Measurements from ENCODE around the gene ARFRP1.

ARFRP1 gene

GRCh38 chr20:63743210-63743970 is 35.6 kb upstream of the ARFRP1 start:
- DNase-seq (ENCODE audit: low read depth in 2 of 2): no peak

DNA sequence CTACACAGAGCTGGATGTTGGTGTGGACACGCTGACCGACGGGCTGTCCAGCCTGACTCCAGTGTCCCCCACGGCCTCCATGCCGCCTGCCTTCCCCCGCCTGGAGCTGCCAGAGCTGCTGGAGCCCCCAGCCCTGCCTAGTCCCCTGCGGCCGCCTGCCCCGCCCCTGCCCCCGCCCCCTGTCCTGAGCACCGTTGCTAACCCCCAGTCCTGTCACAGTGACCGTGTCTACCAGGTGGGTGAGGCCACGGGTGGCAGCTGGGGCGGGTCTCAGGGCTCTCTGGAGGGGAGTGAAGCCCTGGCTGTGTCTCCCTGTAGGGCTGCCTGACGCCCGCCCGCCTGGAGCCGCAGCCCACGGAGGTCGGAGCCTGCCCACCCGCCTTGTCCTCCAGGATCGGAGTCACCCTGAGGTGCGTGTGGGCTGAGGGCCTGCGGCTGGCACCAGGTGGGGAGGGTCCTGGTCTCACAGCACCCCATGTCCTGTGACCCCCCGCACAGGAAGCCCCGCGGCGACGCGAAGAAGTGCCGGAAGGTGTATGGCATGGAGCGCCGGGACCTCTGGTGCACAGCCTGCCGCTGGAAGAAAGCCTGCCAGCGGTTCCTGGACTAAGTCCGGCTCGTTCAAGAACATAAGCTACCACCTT is 34.7 kb upstream of the ARFRP1 start:
- DNase-seq (ENCODE audit: low read depth in 2 of 2): no peak

DNA sequence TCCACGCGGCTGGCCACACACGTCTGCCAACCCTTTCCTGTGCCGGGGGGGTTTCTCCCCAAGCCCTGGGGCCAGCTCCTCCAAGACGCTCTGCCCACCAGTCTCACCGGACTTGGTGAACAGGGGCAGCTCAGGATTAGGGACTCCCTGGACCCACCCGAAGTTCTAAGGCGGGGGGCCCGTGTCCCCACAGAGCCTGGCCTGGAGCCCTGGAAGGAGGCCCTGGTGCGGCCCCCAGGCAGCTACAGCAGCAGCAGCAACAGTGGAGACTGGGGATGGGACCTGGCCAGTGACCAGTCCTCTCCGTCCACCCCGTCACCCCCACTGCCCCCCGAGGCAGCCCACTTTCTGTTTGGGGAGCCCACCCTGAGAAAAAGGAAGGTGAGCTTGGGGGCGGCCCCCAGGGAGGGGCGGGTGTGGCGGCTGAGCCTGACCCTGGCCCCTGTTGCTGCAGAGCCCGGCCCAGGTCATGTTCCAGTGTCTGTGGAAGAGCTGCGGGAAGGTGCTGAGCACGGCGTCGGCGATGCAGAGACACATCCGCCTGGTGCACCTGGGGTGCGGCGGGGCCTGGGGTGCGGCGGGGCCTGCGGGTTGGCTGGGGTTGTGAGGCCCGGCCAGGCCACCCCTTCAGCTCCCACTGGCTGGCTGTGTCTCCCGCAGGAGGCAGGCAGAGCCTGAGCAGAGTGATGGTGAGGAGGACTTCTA is 34.1 kb upstream of the ARFRP1 start:
- no peak for DNase-seq (ENCODE audit: low read depth in 2 of 2)

DNA sequence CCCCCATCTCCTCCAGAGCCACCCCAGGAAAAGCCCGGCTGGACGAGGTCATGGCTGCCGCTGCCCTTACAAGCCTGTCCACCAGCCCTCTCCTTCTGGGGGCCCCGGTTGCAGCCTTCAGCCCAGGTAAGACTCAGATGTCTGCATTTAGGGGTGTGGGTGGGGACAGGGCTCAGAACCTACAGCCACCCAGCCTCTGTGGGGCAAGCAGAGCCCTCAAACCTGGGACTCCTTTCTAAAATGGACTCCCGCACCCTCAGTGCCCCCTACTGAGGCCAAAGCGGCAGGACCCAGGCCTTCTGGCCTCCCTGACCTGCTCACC is 33.5 kb upstream of the ARFRP1 start:
- no peak for DNase-seq (ENCODE audit: low read depth in 2 of 2)

- DNase-seq (ENCODE audit: low read depth in 2 of 2): no peak
Measured at GRCh38 chr20:63740627-63741353, 33.0 kb upstream of the ARFRP1 start.

- no peak for DNase-seq (ENCODE audit: low read depth in 2 of 2)
Measured at GRCh38 chr20:63740070-63740626, 32.4 kb upstream of the ARFRP1 start.

- DNase-seq (ENCODE audit: low read depth in 2 of 2): peak in 1 of 2 experiments; percentile 56
Measured at GRCh38 chr20:63739130-63740069, 31.6 kb upstream of the ARFRP1 start, which contains the start of gene SLC2A4RG. TSS of gene SLC2A4RG (plus strand) at chr20:63739776. CDS start at chr20:63739913, 137 bp downstream.

GRCh38 chr20:63738687-63739129 is 30.9 kb upstream of the ARFRP1 start:
- DNase-seq (ENCODE audit: low read depth in 2 of 2): no peak

GRCh38 chr20:63737945-63738686 is 30.3 kb upstream of the ARFRP1 start:
- DNase-seq (ENCODE audit: low read depth in 2 of 2): no peak

GRCh38 chr20:63737695-63737944 is 29.8 kb upstream of the ARFRP1 start:
- DNase-seq (ENCODE audit: low read depth in 2 of 2): no peak

DNA sequence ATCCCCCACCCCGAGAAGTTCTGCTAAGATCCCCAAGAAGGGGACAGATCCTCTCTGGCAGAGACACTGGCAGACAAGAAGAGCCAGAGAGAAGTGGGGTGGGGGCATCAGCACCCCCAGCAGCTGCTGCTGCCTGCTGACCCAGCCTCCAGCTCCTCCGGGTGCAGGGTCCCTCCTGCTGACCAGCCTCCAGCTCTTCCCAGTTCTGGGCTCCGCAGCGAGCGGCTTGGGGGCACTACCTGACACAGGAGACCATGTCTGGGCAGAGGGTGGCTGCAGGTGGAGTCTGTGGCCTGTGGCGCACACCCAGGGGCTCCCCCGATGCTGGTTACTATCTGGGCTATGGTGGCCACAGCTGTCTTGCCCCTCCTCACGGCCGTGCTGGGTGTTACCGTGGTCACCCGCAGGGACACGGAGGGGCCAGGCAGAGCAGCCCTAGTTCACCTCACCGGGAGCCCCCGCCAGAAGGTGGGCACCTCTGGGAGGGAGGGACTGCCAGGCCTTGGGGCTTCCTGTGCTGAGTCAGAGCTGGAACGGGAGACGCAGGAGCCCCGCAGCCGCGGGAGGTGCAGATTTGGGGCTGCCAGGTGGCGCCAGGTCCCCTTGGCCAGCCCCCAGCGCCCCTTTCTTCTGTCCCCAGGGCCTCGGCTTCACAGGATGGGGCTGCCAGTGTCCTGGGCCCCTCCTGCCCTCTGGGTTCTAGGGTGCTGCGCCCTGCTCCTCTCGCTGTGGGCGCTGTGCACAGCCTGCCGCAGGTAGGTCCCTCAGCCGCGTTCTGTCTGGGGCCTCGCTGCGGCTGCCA is 29.3 kb upstream of the ARFRP1 start:
- DNase-seq (ENCODE audit: low read depth in 2 of 2): no peak

DNA sequence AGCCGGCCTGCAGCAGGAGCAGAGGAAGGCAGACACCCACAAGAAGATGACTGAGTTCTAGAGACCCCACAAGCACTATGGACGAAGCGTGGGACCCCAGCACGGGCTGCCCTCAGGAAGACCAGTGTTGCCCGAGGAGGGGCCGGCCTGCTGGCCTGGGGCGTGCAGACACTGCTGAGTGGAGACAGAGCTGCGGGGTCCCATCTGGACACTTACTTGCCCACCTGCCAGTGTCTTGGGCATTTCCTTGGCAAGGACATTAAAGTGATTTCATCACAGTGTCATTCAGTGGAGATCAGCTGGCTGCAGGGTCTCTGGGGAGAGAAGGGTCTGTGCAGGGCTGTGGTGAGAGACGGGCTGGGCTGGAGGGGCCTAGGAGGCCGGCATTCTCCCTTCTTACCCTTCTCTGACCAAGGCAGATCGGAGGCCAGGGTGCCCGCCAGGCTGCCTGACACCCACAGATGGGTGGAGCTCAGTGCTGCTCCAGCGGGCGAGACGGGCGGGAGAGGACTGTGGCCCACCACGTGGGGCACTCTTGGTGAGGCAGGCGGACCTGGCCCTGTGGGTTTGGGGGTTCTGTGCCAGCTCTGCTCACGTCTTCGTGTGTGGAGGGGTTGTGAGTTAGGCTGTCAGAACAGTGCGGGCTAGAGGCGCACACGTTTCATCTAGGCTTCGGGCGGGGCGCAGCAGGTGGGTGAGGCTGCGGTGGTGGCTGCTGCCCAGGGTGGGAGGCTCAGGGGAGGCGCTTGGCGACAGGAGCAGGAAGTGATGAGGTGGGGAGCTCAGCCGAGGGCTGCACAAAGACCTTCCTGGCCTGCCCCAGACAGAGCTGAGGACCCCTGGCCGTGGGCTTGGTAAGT is 28.3 kb upstream of the ARFRP1 start, which contains the start of gene LIME1:
Gene LIME1, plus strand, starts transcription at position 806 of the 860 bp plus-strand sequence. CDS start 886 bp downstream, outside the sequence.
- DNase-seq (ENCODE audit: low read depth in 2 of 2): no peak

DNA sequence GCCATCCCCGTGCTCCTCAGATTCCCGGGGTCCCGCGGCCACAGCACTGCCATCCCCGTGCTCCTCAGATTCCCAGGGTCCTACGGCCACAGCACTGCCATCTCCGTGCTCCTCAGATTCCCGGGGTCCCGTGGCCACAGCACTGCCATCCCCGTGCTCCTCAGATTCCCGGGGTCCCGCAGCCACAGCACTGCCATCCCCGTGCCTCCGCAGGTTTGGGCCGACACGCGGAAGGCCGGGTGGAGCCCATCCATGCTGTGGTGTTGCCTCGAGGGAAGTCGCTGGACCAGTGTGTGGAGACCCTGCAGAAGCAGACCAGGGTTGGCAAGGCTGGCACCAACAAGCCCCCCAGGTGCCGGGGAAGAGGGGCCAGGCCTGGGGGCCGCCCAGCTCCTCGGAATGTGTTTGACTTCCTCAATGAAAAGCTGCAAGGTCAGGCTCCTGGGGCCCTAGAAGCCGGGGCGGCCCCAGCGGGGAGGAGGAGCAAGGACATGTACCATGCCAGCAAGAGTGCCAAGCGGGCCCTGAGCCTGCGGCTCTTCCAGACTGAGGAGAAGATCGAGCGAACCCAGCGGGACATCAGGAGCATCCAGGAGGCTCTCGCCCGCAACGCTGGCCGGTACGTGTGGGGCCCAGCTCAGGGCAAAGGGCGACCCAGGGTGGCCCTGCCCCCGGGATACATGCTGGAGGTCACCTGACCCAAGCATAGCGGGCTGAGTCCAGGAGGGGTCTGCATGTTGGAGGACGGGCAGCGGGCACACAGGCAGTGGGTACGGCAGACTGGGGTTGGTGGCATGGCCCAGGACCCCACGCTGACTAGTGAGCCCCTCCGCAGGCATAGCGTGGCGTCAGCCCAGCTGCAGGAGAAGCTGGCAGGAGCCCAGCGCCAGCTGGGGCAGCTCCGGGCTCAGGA is 27.4 kb upstream of the ARFRP1 start:
- no peak for DNase-seq (ENCODE audit: low read depth in 2 of 2)

DNA sequence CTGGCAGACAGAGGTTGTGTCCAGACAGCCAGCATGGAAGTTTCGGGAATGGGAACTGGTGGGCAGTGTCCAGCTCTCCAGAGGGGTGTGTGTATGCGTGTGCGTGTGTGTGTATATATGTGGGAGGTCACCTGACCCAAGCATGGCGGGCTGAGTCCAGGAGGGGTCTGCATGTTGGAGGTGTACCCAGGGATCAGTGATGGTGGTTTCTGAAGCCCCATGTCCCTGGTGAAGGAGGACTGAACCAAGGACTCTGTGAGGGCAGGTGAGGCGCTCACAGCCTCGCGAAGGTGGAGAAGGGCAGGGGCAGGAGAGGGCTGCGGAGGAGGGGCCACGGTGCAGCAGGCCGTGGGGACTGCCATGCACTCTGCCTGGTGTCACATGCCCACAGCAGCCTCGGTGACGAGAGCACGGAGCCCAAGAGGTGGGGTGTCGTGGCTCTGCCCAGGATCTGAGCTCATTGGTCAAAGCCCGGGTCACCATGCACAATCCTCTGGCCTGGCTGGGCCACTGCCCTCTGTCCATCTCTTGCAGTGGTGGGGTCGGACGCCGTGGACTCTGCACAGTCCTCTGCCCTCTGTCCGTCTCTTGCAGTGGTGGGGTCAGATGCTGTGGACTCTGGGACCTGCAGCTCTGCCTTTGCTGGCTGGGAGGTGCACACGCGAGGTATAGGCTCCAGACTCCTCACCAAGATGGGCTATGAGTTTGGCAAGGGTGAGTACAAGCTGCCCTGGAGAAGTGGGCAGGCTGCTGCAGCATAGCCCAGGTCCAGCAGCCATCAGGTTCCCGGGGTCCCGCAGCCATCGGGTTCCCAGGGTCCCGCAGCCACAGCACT is 26.6 kb upstream of the ARFRP1 start:
- DNase-seq (ENCODE audit: low read depth in 2 of 2): no peak

GRCh38 chr20:63733579-63734081 is 25.9 kb upstream of the ARFRP1 start:
- no peak for DNase-seq (ENCODE audit: low read depth in 2 of 2)

DNA sequence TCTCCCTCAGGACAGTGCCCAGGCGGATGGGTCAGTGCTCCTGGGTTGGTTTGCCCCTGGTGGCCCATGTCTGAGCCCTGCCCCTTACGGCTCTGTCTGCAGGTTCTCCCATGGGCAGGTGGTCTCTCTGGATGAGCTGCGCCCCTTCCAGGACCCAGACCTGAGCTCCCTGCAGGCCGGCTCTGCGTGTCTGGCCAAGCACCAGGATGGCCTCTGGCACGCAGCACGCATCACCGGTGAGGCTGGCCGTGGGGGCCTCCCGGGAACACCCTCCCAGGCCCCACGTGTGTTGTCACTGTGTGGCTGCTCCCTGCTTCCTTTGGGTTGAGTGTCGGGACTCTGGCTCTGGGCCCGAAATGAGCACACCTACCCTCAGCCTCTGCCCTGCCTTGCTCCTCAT is 25.3 kb upstream of the ARFRP1 start:
- DNase-seq (ENCODE audit: low read depth in 2 of 2): no peak
